TTC549 (cell line): ENCODE data around the gene ZNF728.
"Not testable (repeated sequence)": the region's sequence is repeated elsewhere in the genome, so short reads cannot be mapped to it uniquely, and the experiment has no call there.

Experiments used
- FAIRE-seq: peaks from 2 replicates; lab custom pipeline; 2012; peaks lifted over from hg19 to GRCh38; lab: Jason Lieb, UNC

ZNF728 gene

DNA sequence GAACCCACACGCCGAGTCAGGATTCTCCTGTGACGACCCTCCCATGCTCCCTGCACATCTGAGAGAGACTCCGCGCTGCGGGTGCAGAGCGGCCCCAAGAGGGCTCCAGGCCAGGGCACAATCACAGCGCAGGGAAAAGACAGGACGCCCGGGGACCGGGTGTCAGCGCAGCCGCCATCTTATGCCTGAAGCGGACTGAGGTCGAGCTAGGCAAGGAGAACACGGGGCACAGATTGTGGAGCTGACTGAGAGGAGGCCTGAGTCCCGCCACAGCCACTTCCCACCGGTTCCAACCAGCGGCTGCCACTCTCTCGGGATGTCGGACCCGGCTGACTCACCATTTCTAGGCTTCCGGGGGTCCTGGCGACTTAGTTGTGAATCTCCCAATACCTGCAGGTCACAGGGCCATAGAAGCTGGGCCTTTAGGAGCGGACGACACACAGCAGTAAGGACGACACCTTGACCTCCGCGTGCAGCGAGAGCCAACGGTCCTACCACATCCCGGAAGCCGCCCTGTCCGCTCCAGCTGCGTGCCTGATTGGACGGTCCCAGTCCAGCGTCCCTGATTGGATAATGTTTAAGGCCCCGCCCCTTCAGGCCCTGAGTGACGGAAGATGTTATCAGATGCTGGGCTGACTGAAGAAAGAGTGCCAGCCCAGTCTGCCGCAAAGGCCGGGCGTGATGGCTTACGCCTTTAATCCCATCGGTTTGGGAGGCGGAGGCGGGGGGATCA is at the start of gene ZNF728:
Gene ZNF728, minus strand, starts transcription at position 487 of the 733 bp plus-strand sequence. Its CDS starts 146 bp downstream, at position 341.
- no peak for FAIRE-seq

DNA sequence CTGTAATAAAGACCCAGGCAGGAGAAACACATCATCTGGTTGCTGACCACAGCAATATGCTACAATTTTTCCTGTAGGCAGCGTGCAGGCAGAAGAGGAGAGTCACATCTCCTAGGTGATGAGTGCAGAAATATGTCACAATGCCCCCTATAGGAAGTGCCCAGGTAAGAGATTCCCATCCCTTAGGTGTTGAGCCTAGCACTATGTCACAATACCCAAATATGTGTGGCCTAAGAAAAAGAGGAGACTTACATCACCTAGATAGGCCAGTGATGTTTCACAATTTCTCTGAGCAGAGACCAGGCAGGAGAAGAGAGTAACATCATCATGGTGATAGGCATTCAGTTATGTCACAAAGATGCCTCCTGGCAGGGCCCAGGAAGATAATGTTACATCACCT is 49.4 kb upstream of the ZNF728 start:
- FAIRE-seq, result no peak

DNA sequence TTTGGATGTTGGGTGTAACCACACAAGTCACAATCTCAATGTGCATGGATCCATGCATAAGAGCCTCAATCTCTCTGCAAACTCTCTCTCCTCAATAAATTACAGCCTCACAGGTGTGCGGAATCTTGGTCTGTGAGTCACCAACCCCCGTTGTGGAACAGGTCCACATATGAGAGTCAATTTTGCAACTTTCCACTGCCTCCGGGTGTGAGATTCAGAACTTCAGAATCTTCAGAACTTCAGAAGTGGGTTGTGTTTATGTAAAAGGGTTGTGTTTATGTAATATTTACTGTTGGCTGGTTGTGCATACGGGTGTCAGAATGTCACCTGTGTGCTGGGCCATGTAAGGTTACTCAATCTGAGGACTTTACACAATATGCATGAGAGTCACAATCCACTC is 46.3 kb upstream of the ZNF728 start:
- FAIRE-seq, result no peak

GRCh38 chr19:23046743-23047142 is 43.8 kb upstream of the ZNF728 start:
- no peak for FAIRE-seq

DNA sequence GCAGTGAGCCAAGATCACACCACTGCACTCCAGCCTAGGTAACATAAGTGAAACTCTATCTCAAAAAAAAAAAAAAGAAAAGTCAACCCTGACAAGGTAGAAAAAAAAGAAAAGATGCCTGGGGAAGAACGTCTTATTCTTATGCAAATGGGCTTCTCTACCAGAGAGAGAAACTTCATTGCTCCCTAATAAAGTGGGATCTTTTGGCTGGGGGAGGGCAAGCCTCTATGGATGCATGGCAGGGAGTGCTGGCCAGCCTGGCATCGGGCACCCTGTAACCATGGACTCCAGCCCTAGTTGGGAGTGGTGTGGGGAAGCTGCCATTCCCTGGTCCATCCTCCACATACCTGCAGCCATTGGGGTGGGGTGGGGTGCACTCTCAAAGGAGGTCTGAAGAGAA is 30.7 kb upstream of the ZNF728 start:
- no peak for FAIRE-seq

DNA sequence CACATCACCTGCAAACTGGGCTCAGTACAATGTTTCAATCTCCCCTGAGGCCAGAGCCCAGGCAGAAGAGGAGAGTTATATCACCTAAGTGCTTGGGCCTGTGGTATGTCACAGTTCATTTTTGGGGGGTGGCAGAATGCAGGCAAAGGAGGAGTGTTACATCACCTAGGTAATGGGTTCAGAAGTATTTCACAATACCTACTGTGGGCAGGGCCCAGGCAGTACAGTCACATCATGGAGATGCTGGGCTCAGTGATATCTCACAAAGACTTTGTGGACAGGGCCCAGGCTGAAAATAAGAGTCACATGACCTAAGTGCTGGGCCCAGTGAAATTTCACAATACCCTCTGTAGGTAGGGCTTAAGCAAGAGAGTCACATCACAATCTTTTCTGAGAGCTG is 12.7 kb upstream of the ZNF728 start:
- no peak for FAIRE-seq

DNA sequence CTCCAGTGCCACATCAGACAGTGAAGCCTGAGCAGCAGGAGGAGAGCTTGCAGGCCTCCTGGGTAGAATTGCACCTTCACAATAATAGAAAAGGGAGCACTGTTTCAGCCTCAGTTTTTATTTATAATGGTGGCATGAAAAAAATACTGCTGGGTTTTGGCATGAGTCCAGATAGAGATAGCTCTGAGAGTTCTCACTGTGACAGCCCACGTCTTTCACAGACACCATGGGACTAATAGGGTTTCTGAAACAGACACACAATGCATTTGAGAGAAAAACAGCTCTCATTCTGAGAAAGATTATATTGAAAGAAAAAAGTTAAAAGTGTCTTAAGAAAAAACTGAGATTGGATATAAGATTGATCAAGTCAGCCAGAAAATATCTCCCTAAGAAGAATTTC is 8.0 kb downstream of the ZNF728 start:
- FAIRE-seq, result not testable (repeated sequence)

DNA sequence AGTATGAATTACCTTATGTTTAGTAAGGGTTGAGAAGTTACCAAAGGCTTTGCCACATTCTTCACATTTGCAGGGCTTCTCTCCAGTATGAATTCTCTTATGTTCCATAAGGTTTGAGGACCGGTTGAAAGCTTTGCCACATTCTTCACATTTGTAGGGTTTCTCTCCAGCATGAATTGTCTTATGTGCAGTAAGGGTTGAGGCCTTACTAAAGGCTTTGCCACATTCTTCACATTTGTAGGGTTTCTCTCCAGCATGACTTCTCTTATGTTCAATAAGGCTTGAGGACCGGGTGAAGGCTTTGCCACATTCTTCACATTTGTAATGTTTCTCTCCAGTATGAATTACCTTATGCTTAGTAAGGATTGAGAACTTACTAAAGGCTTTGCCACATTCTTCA is 26.7 kb downstream of the ZNF728 start:
- FAIRE-seq, result no peak

DNA sequence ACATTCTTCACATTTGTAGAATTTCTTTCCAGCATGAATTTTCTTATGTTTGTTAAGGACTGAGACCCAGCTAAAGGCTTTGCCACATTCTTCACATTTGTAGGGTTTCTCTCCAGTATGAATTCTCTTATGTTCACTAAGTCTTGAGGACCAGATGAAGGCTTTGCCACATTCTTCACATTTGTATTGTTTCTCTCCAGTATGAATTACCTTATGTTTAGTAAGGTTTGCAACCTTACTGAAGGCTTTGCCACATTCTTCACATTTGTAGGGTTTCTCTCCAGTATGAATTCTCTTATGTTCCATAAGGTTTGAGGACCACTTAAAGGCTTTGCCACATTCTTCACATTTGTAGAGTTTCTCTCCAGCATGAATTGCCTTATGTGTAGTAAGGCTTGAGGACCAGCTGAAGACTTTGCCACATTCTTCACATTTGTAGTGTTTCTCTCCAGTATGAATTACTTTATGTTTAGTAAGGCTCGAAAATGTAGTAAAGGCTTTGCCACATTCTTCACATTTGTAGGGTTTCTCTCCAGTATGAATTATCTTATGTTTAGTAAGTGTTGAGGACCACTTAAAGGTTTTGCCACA is 27.3 kb downstream of the ZNF728 start:
- not testable (repeated sequence) for FAIRE-seq

GRCh38 chr19:22945560-22945959 is 57.4 kb downstream of the ZNF728 start:
- no peak for FAIRE-seq

DNA sequence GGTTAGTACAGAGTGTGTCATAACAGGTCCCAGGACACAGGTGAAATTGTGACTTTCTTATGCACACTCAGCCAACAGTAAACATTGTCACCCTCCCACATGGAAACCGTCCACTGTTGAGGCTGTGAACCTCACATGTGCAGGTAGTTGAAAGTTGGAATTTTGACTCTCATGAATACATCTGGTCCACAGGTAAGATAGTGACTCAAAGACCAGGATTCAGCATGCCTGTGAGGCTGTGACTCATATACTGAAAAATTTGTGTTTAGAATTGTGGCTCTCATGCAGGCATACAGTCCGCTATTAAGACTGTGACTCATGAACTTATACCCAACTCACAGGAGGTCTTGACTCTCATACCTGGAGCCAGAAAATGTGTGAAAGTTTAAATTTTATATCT is 67.8 kb downstream of the ZNF728 start:
- FAIRE-seq, result no peak

GRCh38 chr19:22927576-22927975 is 75.4 kb downstream of the ZNF728 start:
- FAIRE-seq, result not testable (repeated sequence)

DNA sequence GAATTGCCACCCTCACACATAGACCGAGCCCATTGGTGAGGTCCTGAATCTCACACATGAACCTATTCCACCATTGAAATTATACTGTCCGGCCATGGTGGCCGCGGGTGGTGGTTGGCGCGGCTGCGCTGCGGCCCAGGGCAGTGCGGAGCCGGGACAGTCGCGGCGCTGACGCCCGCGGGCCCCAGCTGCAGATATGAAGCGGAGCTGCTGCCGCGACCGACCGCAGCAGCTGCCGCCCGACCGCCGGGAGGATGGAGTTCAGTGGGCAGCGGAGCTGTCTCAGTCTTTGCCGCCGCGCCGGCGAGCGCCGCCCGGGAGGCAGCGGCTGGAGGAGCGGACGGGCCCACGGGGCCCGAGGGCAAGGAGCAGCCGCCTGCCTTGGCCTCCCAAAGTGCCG is 77.8 kb downstream of the ZNF728 start:
- not testable (repeated sequence) for FAIRE-seq
